HepG2 (cell line): Measurements from ENCODE around the gene WWC1. TPM values are rescaled to one million over a fixed set of nuclear protein-coding genes. Genes with fewer than 3 reads are reported as not detected.
A peak's percentile ranks its signal among the peaks of the same experiment; 100 is the strongest.

ENCODE experiments used
- BRD4 ChIP-seq: sonication (generic); formaldehyde crosslinking; IDR thresholded peaks from 2 replicates; pipeline ENCODE4 v1.4.0; 2020; ENCODE audit warnings: missing genetic modification reagents
- EP300 ChIP-seq, 3 experiments: sonication (generic) in 1 of 3; formaldehyde crosslinking in 1 of 3; IDR thresholded peaks; 2 replicates each; pipeline versions ENCODE4 v1.5.1 to v1.6.1; 2011 to 2020; ENCODE audit warnings: low read depth in 2 of 3, low read length in 2 of 3, borderline replicate concordance in 1 of 3, improper control_type of control experiment in 1 of 3, mild to moderate bottlenecking in 1 of 3, missing genetic modification reagents in 1 of 3, moderate library complexity in 1 of 3
- EZH2 ChIP-seq: conservative IDR thresholded peaks from 2 replicates; pipeline ENCODE4 v1.6.1; 2012; ENCODE audit warnings: mild to moderate bottlenecking, low read depth, low read length, moderate library complexity
- FOXA1 ChIP-seq, 2 experiments: fragments of 450-650 bp in 1 of 2; sonication (generic) in 1 of 2; formaldehyde crosslinking in 1 of 2; IDR thresholded peaks; 2 replicates each; pipeline versions ENCODE4 v1.4.0 to v1.6.1; 2016 to 2020; ENCODE audit warnings: missing genetic modification reagents in 1 of 2
- KLF12 ChIP-seq: sonication (generic); formaldehyde crosslinking; IDR thresholded peaks from 2 replicates; pipeline ENCODE4 v1.4.0; 2020; ENCODE audit warnings: missing genetic modification reagents, borderline replicate concordance
- NCOA5 ChIP-seq: sonication (generic); formaldehyde crosslinking; IDR thresholded peaks from 2 replicates; pipeline ENCODE4 v1.4.0; 2020; ENCODE audit warnings: missing genetic modification reagents
- NFYB ChIP-seq: sonication (generic); formaldehyde crosslinking; IDR thresholded peaks from 2 replicates; pipeline ENCODE4 v1.4.0; 2020; ENCODE audit warnings: missing genetic modification reagents
- NR3C1 ChIP-seq: sonication (generic); formaldehyde crosslinking; IDR thresholded peaks from 2 replicates; pipeline ENCODE4 v1.4.0; 2020; ENCODE audit warnings: missing genetic modification reagents
- RARA ChIP-seq: IDR thresholded peaks from 2 replicates; pipeline ENCODE4 v1.6.1; 2016; ENCODE audit warnings: missing genetic modification reagents, missing compliant biosample characterization
- ZKSCAN8 ChIP-seq: IDR thresholded peaks from 2 replicates; pipeline ENCODE4 v1.6.1; 2016; ENCODE audit warnings: borderline replicate concordance, missing genetic modification reagents, missing compliant biosample characterization
- ZNF468 ChIP-seq: sonication (generic); formaldehyde crosslinking; IDR thresholded peaks from 2 replicates; pipeline ENCODE4 v1.8.0; 2022; ENCODE audit warnings: mild to moderate bottlenecking, moderate library complexity, missing genetic modification reagents
- ZNF614 ChIP-seq: IDR thresholded peaks from 2 replicates; pipeline ENCODE4 v1.6.1; 2018; ENCODE audit warnings: missing biosample characterization, missing genetic modification reagents, inconsistent platforms, borderline replicate concordance
- ZNF782 ChIP-seq: sonication (generic); formaldehyde crosslinking; IDR thresholded peaks from 2 replicates; pipeline ENCODE4 v1.4.0; 2020; ENCODE audit warnings: missing genetic modification reagents, mild to moderate bottlenecking, borderline replicate concordance
- ZNF878 ChIP-seq: sonication (generic); formaldehyde crosslinking; IDR thresholded peaks from 2 replicates; pipeline ENCODE4 v1.8.1; 2023; ENCODE audit warnings: mild to moderate bottlenecking, missing genetic modification reagents, moderate library complexity
- polyA plus RNA-seq, 8 experiments: library from polyadenylated mRNA; depleted of rRNA in 3 of 8; stranded (reverse) in 7 of 8; unstranded in 1 of 8; fragments of >200 nt; fragmentation: Illumina TruSeq in 4 of 8; extraction: Trizol in 4 of 8; gene quantifications; 2 replicates each; pipeline versions ENCODE4 v1.2.1 to v1.2.3, GENCODE V29; 2011 to 2016; ENCODE audit warnings: low read depth in 4 of 8, missing spikeins in 1 of 8, mixed read lengths in 1 of 8; ENCODE audit not compliant: insufficient read depth in 1 of 8
- total RNA-seq, 5 experiments: library from RNA; depleted of rRNA; stranded (reverse); fragments of >200 nt; fragmentation: Illumina TruSeq; extraction: Trizol; gene quantifications; 2 replicates each; pipeline ENCODE4 v1.2.3, GENCODE V29; 2016; ENCODE audit warnings: low read depth in 1 of 5
- TF ChIP-seq, protein P1 (sequence below): sonication (generic); formaldehyde crosslinking; IDR thresholded peaks from 2 replicates; pipeline ENCODE4 v1.8.1; 2023; ENCODE audit warnings: mild to moderate bottlenecking, missing genetic modification reagents
- TF ChIP-seq, protein P2 (sequence below): sonication (generic); formaldehyde crosslinking; conservative IDR thresholded peaks from 2 replicates; pipeline ENCODE4 v1.4.0; 2020; ENCODE audit warnings: mild to moderate bottlenecking, missing genetic modification reagents, moderate library complexity
- TF ChIP-seq, protein P3 (sequence below): fragments of 450-650 bp; IDR thresholded peaks from 2 replicates; pipeline ENCODE4 v1.6.1; 2017; ENCODE audit warnings: mild to moderate bottlenecking

The WWC1 gene
- total and polyA plus RNA-seq, 2 of the 13 experiments (the other 11 are each of a cell fraction or from before 2014, with no cell fraction given), result 8.3 to 17.9 TPM

DNA sequence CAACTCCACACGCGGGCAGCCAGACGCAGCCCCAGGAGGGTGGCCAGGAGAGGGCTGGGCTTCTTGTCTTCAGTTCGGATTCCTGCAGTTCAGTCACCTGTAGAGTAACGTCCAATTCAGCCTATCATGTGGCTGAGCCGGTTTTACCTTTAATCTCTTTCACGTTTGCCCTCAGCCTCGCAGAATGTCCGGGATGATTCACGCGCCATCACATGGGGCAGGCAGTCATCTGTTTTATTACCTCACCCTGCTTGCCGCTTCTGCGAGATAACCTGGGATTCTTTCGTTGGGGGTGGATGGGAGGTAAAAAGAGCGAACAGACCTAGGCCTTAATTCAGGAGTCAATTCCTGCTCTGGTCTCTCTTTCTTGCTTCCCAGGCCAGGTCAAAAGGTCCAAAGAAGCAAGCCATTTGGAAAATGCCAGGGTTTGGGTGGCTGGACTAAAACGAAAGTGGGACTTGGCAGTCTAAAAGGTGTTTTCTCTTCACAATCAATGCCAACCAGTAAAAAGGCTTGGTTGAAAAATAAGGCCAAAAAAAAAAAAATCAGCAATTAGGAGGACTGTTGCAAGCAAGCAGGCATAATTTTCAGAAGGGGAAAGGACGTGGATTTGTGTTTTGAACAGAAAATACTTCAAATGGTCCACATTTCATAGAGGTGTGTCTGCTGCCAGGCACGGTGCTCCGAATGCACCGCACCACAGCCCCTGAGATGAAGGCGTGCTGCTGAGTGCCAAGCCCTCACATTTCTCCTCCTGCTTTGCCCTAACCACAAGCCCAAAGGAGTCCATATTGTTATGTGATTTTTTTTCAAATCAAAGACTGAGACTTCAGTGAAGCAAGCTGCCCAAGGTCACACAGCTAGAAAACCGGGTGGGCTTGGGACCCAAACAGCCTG lies 2.8 kb upstream of the WWC1 start (continued):
- TF ChIP-seq ZNF468, result no peak
- TF ChIP-seq, protein P1, sequence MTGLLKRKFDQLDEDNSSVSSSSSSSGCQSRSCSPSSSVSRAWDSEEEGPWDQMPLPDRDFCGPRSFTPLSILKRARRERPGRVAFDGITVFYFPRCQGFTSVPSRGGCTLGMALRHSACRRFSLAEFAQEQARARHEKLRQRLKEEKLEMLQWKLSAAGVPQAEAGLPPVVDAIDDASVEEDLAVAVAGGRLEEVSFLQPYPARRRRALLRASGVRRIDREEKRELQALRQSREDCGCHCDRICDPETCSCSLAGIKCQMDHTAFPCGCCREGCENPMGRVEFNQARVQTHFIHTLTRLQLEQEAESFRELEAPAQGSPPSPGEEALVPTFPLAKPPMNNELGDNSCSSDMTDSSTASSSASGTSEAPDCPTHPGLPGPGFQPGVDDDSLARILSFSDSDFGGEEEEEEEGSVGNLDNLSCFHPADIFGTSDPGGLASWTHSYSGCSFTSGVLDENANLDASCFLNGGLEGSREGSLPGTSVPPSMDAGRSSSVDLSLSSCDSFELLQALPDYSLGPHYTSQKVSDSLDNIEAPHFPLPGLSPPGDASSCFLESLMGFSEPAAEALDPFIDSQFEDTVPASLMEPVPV, result no peak
- no peak for TF ChIP-seq FOXA1 (IDR thresholded peaks at IDR 0.05)
- TF ChIP-seq FOXA1 (CRISPR knock-in tag; IDR thresholded peaks at IDR 0.05), result no peak
- TF ChIP-seq NCOA5 (CRISPR knock-in tag), result no peak
- TF ChIP-seq ZNF782 (CRISPR knock-in tag), result no peak
- no peak for TF ChIP-seq KLF12 (CRISPR knock-in tag)
- no peak for TF ChIP-seq ZNF878 (CRISPR knock-in tag)
- TF ChIP-seq RARA (CRISPR knock-in tag), result peak; percentile 23; the same call in 1 of the 2 replicates
- no peak for TF ChIP-seq EP300 (IDR thresholded peaks at IDR 0.05; ENCODE audit: low read depth in 2 of 2, low read length in 2 of 2)
- TF ChIP-seq EP300 (CRISPR knock-in tag; IDR thresholded peaks at IDR 0.05; ENCODE audit: borderline replicate concordance), result no peak
- TF ChIP-seq EZH2, result no peak
- 0 out of 2 replicates have a peak, but pooled peaks have one; percentile 49 for TF ChIP-seq NFYB
- TF ChIP-seq, protein P2, sequence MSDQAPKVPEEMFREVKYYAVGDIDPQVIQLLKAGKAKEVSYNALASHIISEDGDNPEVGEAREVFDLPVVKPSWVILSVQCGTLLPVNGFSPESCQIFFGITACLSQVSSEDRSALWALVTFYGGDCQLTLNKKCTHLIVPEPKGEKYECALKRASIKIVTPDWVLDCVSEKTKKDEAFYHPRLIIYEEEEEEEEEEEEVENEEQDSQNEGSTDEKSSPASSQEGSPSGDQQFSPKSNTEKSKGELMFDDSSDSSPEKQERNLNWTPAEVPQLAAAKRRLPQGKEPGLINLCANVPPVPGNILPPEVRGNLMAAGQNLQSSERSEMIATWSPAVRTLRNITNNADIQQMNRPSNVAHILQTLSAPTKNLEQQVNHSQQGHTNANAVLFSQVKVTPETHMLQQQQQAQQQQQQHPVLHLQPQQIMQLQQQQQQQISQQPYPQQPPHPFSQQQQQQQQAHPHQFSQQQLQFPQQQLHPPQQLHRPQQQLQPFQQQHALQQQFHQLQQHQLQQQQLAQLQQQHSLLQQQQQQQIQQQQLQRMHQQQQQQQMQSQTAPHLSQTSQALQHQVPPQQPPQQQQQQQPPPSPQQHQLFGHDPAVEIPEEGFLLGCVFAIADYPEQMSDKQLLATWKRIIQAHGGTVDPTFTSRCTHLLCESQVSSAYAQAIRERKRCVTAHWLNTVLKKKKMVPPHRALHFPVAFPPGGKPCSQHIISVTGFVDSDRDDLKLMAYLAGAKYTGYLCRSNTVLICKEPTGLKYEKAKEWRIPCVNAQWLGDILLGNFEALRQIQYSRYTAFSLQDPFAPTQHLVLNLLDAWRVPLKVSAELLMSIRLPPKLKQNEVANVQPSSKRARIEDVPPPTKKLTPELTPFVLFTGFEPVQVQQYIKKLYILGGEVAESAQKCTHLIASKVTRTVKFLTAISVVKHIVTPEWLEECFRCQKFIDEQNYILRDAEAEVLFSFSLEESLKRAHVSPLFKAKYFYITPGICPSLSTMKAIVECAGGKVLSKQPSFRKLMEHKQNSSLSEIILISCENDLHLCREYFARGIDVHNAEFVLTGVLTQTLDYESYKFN, result no peak
- TF ChIP-seq, protein P3, sequence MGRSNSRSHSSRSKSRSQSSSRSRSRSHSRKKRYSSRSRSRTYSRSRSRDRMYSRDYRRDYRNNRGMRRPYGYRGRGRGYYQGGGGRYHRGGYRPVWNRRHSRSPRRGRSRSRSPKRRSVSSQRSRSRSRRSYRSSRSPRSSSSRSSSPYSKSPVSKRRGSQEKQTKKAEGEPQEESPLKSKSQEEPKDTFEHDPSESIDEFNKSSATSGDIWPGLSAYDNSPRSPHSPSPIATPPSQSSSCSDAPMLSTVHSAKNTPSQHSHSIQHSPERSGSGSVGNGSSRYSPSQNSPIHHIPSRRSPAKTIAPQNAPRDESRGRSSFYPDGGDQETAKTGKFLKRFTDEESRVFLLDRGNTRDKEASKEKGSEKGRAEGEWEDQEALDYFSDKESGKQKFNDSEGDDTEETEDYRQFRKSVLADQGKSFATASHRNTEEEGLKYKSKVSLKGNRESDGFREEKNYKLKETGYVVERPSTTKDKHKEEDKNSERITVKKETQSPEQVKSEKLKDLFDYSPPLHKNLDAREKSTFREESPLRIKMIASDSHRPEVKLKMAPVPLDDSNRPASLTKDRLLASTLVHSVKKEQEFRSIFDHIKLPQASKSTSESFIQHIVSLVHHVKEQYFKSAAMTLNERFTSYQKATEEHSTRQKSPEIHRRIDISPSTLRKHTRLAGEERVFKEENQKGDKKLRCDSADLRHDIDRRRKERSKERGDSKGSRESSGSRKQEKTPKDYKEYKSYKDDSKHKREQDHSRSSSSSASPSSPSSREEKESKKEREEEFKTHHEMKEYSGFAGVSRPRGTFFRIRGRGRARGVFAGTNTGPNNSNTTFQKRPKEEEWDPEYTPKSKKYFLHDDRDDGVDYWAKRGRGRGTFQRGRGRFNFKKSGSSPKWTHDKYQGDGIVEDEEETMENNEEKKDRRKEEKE, result no peak
- no peak for TF ChIP-seq ZNF614 (CRISPR knock-in tag)
- no peak for TF ChIP-seq NR3C1 (CRISPR knock-in tag)
- no peak for TF ChIP-seq BRD4
- TF ChIP-seq ZKSCAN8 (CRISPR knock-in tag), result no peak
